Activated CD4-positive, alpha-beta T cell treated with anti-CD3 and anti-CD28 coated beads for 36 hours (primary cell): ENCODE results near the gene KLHL35. TPM values are rescaled to one million over a fixed set of nuclear protein-coding genes. Genes with fewer than 3 reads are reported as not detected.
A peak's percentile ranks its signal among the peaks of the same experiment; 100 is the strongest.

ENCODE experiments used
- ATAC-seq: fragments of 200-7000 bp; cut with Tn5 transposase; one replicate; pipeline ENCODE4 v1.10.0; 2021; ENCODE audit warnings: mild to moderate bottlenecking, moderate library complexity
- CTCF ChIA-PET: fragments of 350-600 bp; sonication (Branson Sonifier 250); formaldehyde crosslinking; loops from one replicate; lab custom pipeline; 2021; ENCODE audit warnings: antibody characterized with exemption; lab: Charles Lee
- POLR2A ChIA-PET: fragments of 350-600 bp; sonication (Branson Sonifier 250); formaldehyde crosslinking; loops from one replicate; lab custom pipeline; 2021; ENCODE audit warnings: antibody characterized with exemption, inconsistent platforms; lab: Charles Lee
- DNase-seq: peaks from one replicate; pipeline ENCODE4 v3.0.0-alpha.2; 2020
- H3K27ac Mint-ChIP-seq: one replicate; pipeline ENCODE4 v1.8.0; 2021; ENCODE audit warnings: mixed read lengths
- H3K27me3 Mint-ChIP-seq: one replicate; pipeline ENCODE4 v1.8.0; 2021; ENCODE audit warnings: mixed read lengths
- H3K36me3 Mint-ChIP-seq: one replicate; pipeline ENCODE4 v1.8.0; 2021; ENCODE audit warnings: low read depth, mixed read lengths
- H3K4me1 Mint-ChIP-seq: one replicate; pipeline ENCODE4 v1.8.0; 2021; ENCODE audit warnings: mixed read lengths
- H3K4me3 Mint-ChIP-seq: one replicate; pipeline ENCODE4 v1.8.0; 2021; ENCODE audit warnings: mild to moderate bottlenecking, moderate library complexity, mixed read lengths
- H3K9me3 Mint-ChIP-seq: one replicate; pipeline ENCODE4 v1.8.0; 2021; ENCODE audit warnings: low read depth, mixed read lengths
- intact Hi-C, 2 experiments: fragments of 100-400 bp; cut with DNase I in 1 of 2; cut with micrococcal nuclease in 1 of 2; formaldehyde crosslinking; loops; one replicate each; pipeline versions ENCODE4 v1.14.2 to v1.15.1; 2022 to 2024; cut with DNase I, micrococcal nuclease
- total RNA-seq, 2 experiments: library from RNA; stranded (reverse); gene quantifications; one replicate each; pipeline ENCODE4 v1.2.3, GENCODE V29; 2021

KLHL35 gene
- total RNA-seq, 2 experiments from 2014 or later, result 0.62 to 0.65 TPM

- no peaks in the 10 kb centered on the region for H3K27me3 Mint-ChIP-seq
- peaks cover 17% of the 10 kb centered on the region for H3K4me1 Mint-ChIP-seq
- ATAC-seq (peak; percentile 84), DNase-seq (peak; percentile 58)
- no peak overlapping the region for H3K4me3 Mint-ChIP-seq
- CTCF ChIA-PET, result interaction anchor here (0.8 to 2.1 kb wide), 3 partner anchors 25 to 287 kb away, joined by 3 to 6 read pairs (median 3); no protein-coding TSS in a partner anchor
- POLR2A ChIA-PET, result interaction anchor here (0.5 to 1.0 kb wide), 2 partner anchors 17 to 46 kb away, joined by 3 to 5 read pairs; no protein-coding TSS in a partner anchor
- intact Hi-C loops, result loop anchor here in 1 of 2 experiments (1.0 kb wide), 1 partner anchor 49 kb away; the partner anchor contains the start of gene GDPD5
- peaks cover 2% of the 10 kb centered on the region for H3K36me3 Mint-ChIP-seq
- H3K27ac Mint-ChIP-seq, result peak overlapping the region; percentile 76
- H3K9me3 Mint-ChIP-seq, result no peaks in the 10 kb centered on the region
These were observed 43.0 kb upstream of the KLHL35 start for GRCh38 chr11:75475767-75476650.

GRCh38 chr11:75474878-75475766 lies 42.1 kb upstream of the KLHL35 start:
- intact Hi-C loops, result loop anchor here in 1 of 2 experiments (1.0 kb wide), 1 partner anchor 50 kb away; the partner anchor contains the start of gene GDPD5
- Mint-ChIP-seq H3K9me3 (no peaks in the 10 kb centered on the region), H3K4me3 (peak overlapping the region; percentile 35)

GRCh38 chr11:75474240-75474639 lies 41.2 kb upstream of the KLHL35 start:
- intact Hi-C loops, result no loop called here
- no peak overlapping the region for H3K4me3 Mint-ChIP-seq
- H3K9me3 Mint-ChIP-seq, result no peaks in the 10 kb centered on the region
- H3K27ac Mint-ChIP-seq, result no peak overlapping the region
- ChIA-PET POLR2A (no interaction called here), CTCF (interaction anchor here (0.8 kb wide), 1 partner anchor 1537 kb away, joined by 3 read pairs; no protein-coding TSS in a partner anchor)
- ATAC-seq (no peak), DNase-seq (no peak)
- peaks cover 17% of the 10 kb centered on the region for H3K4me1 Mint-ChIP-seq
- no peaks in the 10 kb centered on the region for H3K27me3 Mint-ChIP-seq
- peaks cover 2% of the 10 kb centered on the region for H3K36me3 Mint-ChIP-seq

More at GRCh38 chr11:75474878-75475766, 42.1 kb upstream of the KLHL35 start:
- H3K27ac Mint-ChIP-seq, result peak overlapping the region; percentile 76
- CTCF ChIA-PET, result interaction anchor here (2.1 kb wide), 1 partner anchor 24 kb away, joined by 6 read pairs; no protein-coding TSS in a partner anchor
- DNase-seq (peak; percentile 81), ATAC-seq (peak; percentile 88)
- H3K27me3 Mint-ChIP-seq, result no peaks in the 10 kb centered on the region
- H3K4me1 Mint-ChIP-seq, result peaks cover 17% of the 10 kb centered on the region
- POLR2A ChIA-PET, result interaction anchor here (1.0 kb wide), 1 partner anchor 45 kb away, joined by 3 read pairs; no protein-coding TSS in a partner anchor
- H3K36me3 Mint-ChIP-seq, result peaks cover 2% of the 10 kb centered on the region

- Mint-ChIP-seq H3K27ac (no peak overlapping the region), H3K4me1 (peaks cover 17% of the 10 kb centered on the region), H3K4me3 (no peak overlapping the region), H3K36me3 (peaks cover 2% of the 10 kb centered on the region), H3K9me3 (no peaks in the 10 kb centered on the region), H3K27me3 (no peaks in the 10 kb centered on the region)
- intact Hi-C loops, result no loop called here
- DNase-seq (no peak), ATAC-seq (no peak)
- ChIA-PET CTCF (interaction anchor here (0.8 kb wide), 1 partner anchor 1537 kb away, joined by 3 read pairs; no protein-coding TSS in a partner anchor), POLR2A (no interaction called here)
These were observed 40.7 kb upstream of the KLHL35 start for GRCh38 chr11:75473684-75474083.

- no peak for DNase-seq
- H3K4me3 Mint-ChIP-seq, result no peak overlapping the region
- intact Hi-C loops, result no loop called here
- no peak for ATAC-seq
- POLR2A ChIA-PET, result no interaction called here
- CTCF ChIA-PET, result interaction anchor here (1.1 kb wide), 1 partner anchor 20 kb away, joined by 3 read pairs; no protein-coding TSS in a partner anchor
- H3K9me3 Mint-ChIP-seq, result no peaks in the 10 kb centered on the region
- H3K4me1 Mint-ChIP-seq, result peaks cover 17% of the 10 kb centered on the region
- H3K27ac Mint-ChIP-seq, result no peak overlapping the region
- H3K27me3 Mint-ChIP-seq, result no peaks in the 10 kb centered on the region
- peaks cover 2% of the 10 kb centered on the region for H3K36me3 Mint-ChIP-seq
These were observed 39.2 kb upstream of the KLHL35 start for GRCh38 chr11:75472081-75472732.

- ChIA-PET POLR2A (no interaction called here), CTCF (interaction anchor here (1.1 to 1.4 kb wide), 2 partner anchors 20 to 28 kb away, joined by 3 to 6 read pairs; no protein-coding TSS in a partner anchor)
- Mint-ChIP-seq H3K27me3 (no peaks in the 10 kb centered on the region), H3K9me3 (no peaks in the 10 kb centered on the region), H3K27ac (no peak overlapping the region), H3K36me3 (peaks cover 2% of the 10 kb centered on the region), H3K4me1 (peaks cover 17% of the 10 kb centered on the region), H3K4me3 (no peak overlapping the region)
- ATAC-seq, result no peak
- DNase-seq, result no peak
- intact Hi-C loops, result no loop called here
These were observed 38.4 kb upstream of the KLHL35 start for GRCh38 chr11:75471176-75471973.

GRCh38 chr11:75470476-75471080 lies 37.6 kb upstream of the KLHL35 start:
- no peak overlapping the region for H3K27ac Mint-ChIP-seq
- intact Hi-C loops, result no loop called here
- H3K27me3 Mint-ChIP-seq, result no peaks in the 10 kb centered on the region
- H3K9me3 Mint-ChIP-seq, result no peaks in the 10 kb centered on the region
- peaks cover 10% of the 10 kb centered on the region for H3K4me1 Mint-ChIP-seq
- no peak overlapping the region for H3K4me3 Mint-ChIP-seq
- peaks cover 2% of the 10 kb centered on the region for H3K36me3 Mint-ChIP-seq
- ChIA-PET POLR2A (no interaction called here), CTCF (interaction anchor here (1.4 kb wide), 1 partner anchor 27 kb away, joined by 6 read pairs; no protein-coding TSS in a partner anchor)
- no peak for DNase-seq
- no peak for ATAC-seq

- CTCF ChIA-PET, result interaction anchor here (1.3 to 1.4 kb wide), 2 partner anchors 25 to 26 kb away, joined by 4 to 6 read pairs; no protein-coding TSS in a partner anchor
- peaks cover 2% of the 10 kb centered on the region for H3K36me3 Mint-ChIP-seq
- H3K27me3 Mint-ChIP-seq, result no peaks in the 10 kb centered on the region
- H3K4me1 Mint-ChIP-seq, result peaks cover 3% of the 10 kb centered on the region
- no peak overlapping the region for H3K4me3 Mint-ChIP-seq
- H3K9me3 Mint-ChIP-seq, result no peaks in the 10 kb centered on the region
- H3K27ac Mint-ChIP-seq, result no peak overlapping the region
- intact Hi-C loops, result no loop called here
- ATAC-seq, result no peak
- POLR2A ChIA-PET, result no interaction called here
- no peak for DNase-seq
These were observed 36.9 kb upstream of the KLHL35 start for GRCh38 chr11:75469785-75470405.

- ATAC-seq (no peak), DNase-seq (no peak)
- H3K27ac Mint-ChIP-seq, result no peak overlapping the region
- no peaks in the 10 kb centered on the region for H3K27me3 Mint-ChIP-seq
- H3K9me3 Mint-ChIP-seq, result no peaks in the 10 kb centered on the region
- POLR2A ChIA-PET, result no interaction called here
- H3K36me3 Mint-ChIP-seq, result peaks cover 2% of the 10 kb centered on the region
- no peaks in the 10 kb centered on the region for H3K4me1 Mint-ChIP-seq
- no peak overlapping the region for H3K4me3 Mint-ChIP-seq
- CTCF ChIA-PET, result interaction anchor here (0.6 to 1.3 kb wide), 5 partner anchors 10 to 143 kb away, joined by 3 to 4 read pairs (median 3); no protein-coding TSS in a partner anchor
- intact Hi-C loops, result no loop called here
These were observed 35.7 kb upstream of the KLHL35 start for GRCh38 chr11:75468534-75469340.
